ENCODE results near the gene ZHX3.

ZHX3 gene

GRCh38 chr20:41167481-41168253 is 149.9 kb downstream of the ZHX3 start:
- Histone ChIP-seq H3K27me3 (ENCODE audit: insufficient read depth, low read depth) (no peaks in the 10 kb centered on the region), H3K9ac (no peak overlapping the region), H3K4me3 (IDR thresholded peaks at IDR 0.05; ENCODE audit: insufficient read depth, low read depth, low read length) (no peak overlapping the region), H3K79me2 (ENCODE audit: insufficient read depth, low read depth) (no peaks in the 10 kb centered on the region), H3K36me3 (ENCODE audit: insufficient read depth) (no peaks in the 10 kb centered on the region), H3K4me1 (ENCODE audit: low read depth, poor library complexity, severe bottlenecking) (peaks cover 24% of the 10 kb centered on the region), H3K27ac (no peak overlapping the region), H3K4me2 (peak overlapping the region; percentile 40; the same call in 1 of the 2 replicates), H4K20me1 (ENCODE audit: insufficient read depth) (no peaks in the 10 kb centered on the region), H2AFZ (ENCODE audit: low read depth) (no peak overlapping the region)
- TF ChIP-seq CTCF (conservative IDR thresholded peaks at IDR 0.05; ENCODE audit: low read depth, low read length), result no peak

GRCh38 chr20:41167118-41167470 is 150.4 kb downstream of the ZHX3 start:
- Histone ChIP-seq H3K27ac (no peak overlapping the region), H3K9ac (no peak overlapping the region), H2AFZ (ENCODE audit: low read depth) (no peak overlapping the region), H4K20me1 (ENCODE audit: insufficient read depth) (no peaks in the 10 kb centered on the region), H3K4me1 (ENCODE audit: low read depth, poor library complexity, severe bottlenecking) (peaks cover 24% of the 10 kb centered on the region), H3K79me2 (ENCODE audit: insufficient read depth, low read depth) (no peaks in the 10 kb centered on the region), H3K36me3 (ENCODE audit: insufficient read depth) (no peaks in the 10 kb centered on the region), H3K4me3 (IDR thresholded peaks at IDR 0.05; ENCODE audit: insufficient read depth, low read depth, low read length) (no peak overlapping the region), H3K27me3 (ENCODE audit: insufficient read depth, low read depth) (no peaks in the 10 kb centered on the region), H3K4me2 (peak overlapping the region; percentile 40; the same call in 1 of the 2 replicates)
- no peak for TF ChIP-seq CTCF (conservative IDR thresholded peaks at IDR 0.05; ENCODE audit: low read depth, low read length)

GRCh38 chr20:41166201-41167117 is 151.1 kb downstream of the ZHX3 start:
- Histone ChIP-seq H3K36me3 (ENCODE audit: insufficient read depth) (no peaks in the 10 kb centered on the region), H3K27me3 (ENCODE audit: insufficient read depth, low read depth) (no peaks in the 10 kb centered on the region), H3K4me2 (peak overlapping the region; percentile 40; the same call in 1 of the 2 replicates), H3K4me1 (ENCODE audit: low read depth, poor library complexity, severe bottlenecking) (peaks cover 24% of the 10 kb centered on the region), H4K20me1 (ENCODE audit: insufficient read depth) (no peaks in the 10 kb centered on the region), H3K9ac (no peak overlapping the region), H3K79me2 (ENCODE audit: insufficient read depth, low read depth) (no peaks in the 10 kb centered on the region), H3K4me3 (IDR thresholded peaks at IDR 0.05; ENCODE audit: insufficient read depth, low read depth, low read length) (no peak overlapping the region), H2AFZ (ENCODE audit: low read depth) (no peak overlapping the region), H3K27ac (no peak overlapping the region)
- no peak for TF ChIP-seq CTCF (conservative IDR thresholded peaks at IDR 0.05; ENCODE audit: low read depth, low read length)

GRCh38 chr20:41165001-41165882 is 152.3 kb downstream of the ZHX3 start:
- Histone ChIP-seq H3K36me3 (ENCODE audit: insufficient read depth) (no peaks in the 10 kb centered on the region), H2AFZ (ENCODE audit: low read depth) (no peak overlapping the region), H3K27ac (no peak overlapping the region), H3K4me2 (no peak overlapping the region), H4K20me1 (ENCODE audit: insufficient read depth) (no peaks in the 10 kb centered on the region), H3K4me1 (ENCODE audit: low read depth, poor library complexity, severe bottlenecking) (peaks cover 24% of the 10 kb centered on the region), H3K9ac (no peak overlapping the region), H3K79me2 (ENCODE audit: insufficient read depth, low read depth) (no peaks in the 10 kb centered on the region), H3K4me3 (IDR thresholded peaks at IDR 0.05; ENCODE audit: insufficient read depth, low read depth, low read length) (no peak overlapping the region), H3K27me3 (ENCODE audit: insufficient read depth, low read depth) (no peaks in the 10 kb centered on the region)
- TF ChIP-seq CTCF (conservative IDR thresholded peaks at IDR 0.05; ENCODE audit: low read depth, low read length), result no peak
